Ovary (tissue), 3 donors: ENCODE measurements around the gene CD7.

ENCODE experiments used
- POLR2A ChIP-seq: fragments of 450-650 bp; IDR thresholded peaks from one replicate; pipeline ENCODE4 v1.6.1; 2017; ENCODE audit warnings: antibody characterized with exemption, mild to moderate bottlenecking, moderate library complexity
- TF ChIP-seq, protein P1 (sequence below), 3 donors: fragments of 450-650 bp in 2 of 3; fragments of 200-600 bp in 1 of 3; IDR thresholded peaks; one replicate each; pipeline versions ENCODE4 v1.5.1 to v1.8.0; 2016 to 2022; ENCODE audit warnings: antibody characterized with exemption in 3 of 3, mild to moderate bottlenecking in 1 of 3
- donor health status: DM: no; HTN: no; CAD: no.

DNA sequence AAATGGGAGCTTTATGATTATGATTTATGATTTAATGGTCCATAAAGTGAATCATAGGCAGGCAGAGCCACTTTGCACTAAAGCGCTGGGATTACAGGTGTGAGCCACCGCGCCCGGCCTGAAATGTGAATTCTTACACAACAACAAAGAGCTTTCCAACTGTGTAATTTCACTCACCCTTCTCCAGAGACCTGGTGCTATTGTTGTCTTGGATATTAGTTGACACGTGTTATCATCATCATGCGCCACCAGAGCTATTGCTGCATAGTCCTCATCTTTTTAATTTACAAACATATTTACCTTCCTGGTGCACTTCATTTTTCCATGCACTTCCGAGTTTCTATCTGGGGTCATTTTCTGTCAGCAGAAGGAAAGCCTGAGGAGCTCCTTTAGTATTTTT is 49.3 kb upstream of the CD7 start:
- TF ChIP-seq, protein P1, sequence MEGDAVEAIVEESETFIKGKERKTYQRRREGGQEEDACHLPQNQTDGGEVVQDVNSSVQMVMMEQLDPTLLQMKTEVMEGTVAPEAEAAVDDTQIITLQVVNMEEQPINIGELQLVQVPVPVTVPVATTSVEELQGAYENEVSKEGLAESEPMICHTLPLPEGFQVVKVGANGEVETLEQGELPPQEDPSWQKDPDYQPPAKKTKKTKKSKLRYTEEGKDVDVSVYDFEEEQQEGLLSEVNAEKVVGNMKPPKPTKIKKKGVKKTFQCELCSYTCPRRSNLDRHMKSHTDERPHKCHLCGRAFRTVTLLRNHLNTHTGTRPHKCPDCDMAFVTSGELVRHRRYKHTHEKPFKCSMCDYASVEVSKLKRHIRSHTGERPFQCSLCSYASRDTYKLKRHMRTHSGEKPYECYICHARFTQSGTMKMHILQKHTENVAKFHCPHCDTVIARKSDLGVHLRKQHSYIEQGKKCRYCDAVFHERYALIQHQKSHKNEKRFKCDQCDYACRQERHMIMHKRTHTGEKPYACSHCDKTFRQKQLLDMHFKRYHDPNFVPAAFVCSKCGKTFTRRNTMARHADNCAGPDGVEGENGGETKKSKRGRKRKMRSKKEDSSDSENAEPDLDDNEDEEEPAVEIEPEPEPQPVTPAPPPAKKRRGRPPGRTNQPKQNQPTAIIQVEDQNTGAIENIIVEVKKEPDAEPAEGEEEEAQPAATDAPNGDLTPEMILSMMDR (IDR thresholded peaks at IDR 0.05), result no peak
- no peak for TF ChIP-seq POLR2A
